ENCODE measurements around the gene PPP1R15A.
"Not testable (repeated sequence)": the region's sequence is repeated elsewhere in the genome, so short reads cannot be mapped to it uniquely, and the experiment has no call there.

The PPP1R15A gene

DNA sequence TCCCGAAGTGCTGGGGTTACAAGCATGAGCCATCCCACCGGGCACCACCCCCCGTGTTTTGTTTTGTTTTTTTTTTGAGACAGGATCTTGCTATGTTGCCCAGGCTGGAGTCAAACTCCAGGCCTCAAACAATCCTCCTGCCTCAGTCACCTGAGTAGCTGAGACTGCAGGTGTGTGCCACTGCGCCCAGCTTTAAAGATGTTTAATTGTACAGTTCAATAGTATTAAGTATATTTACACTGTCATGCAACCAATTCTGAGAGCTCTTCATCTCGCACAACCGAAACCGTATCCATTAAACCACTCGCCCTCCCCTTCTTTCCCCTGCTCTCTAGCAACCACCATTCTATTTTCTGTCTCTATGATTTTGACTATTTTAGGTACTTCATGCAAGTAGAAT, 43.5 kb downstream of the PPP1R15A start:
- DNase-seq, result no peak

DNA sequence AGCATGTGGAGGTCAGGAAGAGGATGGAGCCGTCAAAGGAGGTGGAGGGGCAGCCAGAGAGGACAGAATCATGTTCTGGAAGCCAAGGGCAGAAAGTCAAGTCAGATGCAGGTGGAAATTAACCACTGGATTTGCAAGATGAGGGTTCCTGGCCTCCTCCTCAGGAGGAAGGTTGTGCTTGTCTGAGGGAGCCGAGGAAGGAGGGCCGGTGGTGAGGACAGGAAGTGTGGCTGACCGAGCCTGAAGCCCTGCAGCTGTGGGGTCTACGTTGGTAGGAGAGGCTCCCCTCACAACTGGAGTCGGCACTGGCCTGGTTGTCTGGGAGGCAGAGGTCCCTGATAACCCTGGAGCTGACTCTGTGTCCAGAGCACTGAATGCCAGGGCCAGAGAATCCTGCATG, 45.9 kb downstream of the PPP1R15A start:
- DNase-seq, result no peak

DNA sequence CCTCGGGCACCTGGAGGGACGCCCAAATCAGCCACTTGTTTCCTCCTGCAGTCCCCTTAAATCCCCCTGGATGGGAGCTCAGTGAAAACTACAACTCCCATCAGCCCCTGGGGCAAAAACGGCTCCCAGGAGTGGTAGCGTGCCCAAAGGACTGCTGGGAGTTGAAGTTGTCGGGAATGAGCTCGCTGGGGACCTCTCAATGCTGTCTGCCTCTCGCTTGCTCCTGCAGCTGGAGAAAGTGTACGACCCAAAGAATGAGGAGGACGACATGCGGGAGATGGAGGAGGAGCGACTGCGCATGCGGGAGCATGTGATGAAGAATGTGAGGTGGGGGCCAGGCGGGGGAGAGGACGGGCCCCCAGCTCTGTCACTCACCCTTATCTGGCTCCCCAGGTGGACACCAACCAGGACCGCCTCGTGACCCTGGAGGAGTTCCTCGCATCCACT, 46.6 kb downstream of the PPP1R15A start:
- peak in 1 of 2 experiments; percentile 50 for DNase-seq

DNA sequence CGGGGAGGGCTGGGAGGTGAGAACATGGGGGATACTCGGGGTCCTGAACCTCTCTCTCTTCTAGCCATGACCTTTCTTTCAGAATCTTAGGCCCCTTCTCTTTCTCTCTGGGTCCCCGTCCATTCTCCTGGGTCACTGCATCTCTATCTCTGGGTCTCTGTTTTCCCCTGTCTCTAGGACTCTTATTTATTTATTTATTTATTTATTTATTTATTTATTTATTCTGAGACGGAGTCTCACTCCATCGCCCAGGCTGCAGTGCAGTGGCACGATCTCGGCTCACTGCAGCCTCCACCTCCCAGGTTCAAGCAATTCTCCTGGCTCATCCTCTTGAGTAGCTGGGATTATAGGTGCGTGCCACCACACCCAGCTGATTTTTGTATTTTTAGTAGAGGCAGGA, 47.0 kb downstream of the PPP1R15A start:
- not testable (repeated sequence) for DNase-seq

DNA sequence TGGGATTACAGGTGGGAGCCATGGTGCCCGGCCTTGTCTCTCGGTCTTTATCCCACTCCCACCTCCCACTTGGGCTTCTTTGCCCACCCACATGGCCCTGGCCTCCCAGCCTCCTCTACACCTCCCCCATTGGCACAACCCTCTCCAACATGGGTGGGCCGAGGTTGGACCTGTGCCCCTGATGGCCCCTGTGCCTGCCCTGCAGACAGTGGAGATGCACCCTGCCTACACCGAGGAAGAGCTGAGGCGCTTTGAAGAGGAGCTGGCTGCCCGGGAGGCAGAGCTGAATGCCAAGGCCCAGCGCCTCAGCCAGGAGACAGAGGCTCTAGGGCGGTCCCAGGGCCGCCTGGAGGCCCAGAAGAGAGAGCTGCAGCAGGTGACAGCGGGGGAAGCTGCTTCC, 48.7 kb downstream of the PPP1R15A start:
- DNase-seq, result no peak

DNA sequence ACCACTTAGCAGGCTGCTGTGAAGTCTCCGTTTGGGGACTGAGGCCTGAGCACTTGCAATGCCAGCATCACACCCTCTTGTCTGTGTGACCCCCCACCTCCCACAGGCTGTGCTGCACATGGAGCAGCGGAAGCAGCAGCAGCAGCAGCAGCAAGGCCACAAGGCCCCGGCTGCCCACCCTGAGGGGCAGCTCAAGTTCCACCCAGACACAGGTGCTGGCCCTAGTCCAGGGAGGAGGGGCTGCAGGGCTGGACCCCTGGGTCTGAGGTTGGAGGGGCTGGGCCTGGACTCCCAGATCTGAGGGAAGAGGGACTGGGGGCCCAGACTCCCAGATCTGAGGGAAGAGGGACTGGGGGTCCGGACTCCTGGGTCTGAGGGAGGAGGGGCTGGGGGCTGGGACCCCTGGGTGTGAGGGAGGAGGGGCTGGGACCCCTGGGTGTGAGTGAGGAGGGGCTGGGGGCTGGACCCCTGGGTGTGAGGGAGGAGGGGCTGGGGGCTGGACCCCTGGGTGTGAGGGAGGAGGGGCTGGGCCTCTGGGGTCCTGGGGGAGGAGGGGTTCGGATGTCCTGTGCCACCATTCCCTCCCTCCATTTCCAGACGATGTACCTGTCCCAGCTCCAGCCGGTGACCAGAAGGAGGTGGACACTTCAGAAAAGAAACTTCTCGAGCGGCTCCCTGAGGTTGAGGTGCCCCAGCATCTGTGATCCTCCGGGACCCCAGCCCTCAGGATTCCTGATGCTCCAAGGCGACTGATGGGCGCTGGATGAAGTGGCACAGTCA, 49.7 kb downstream of the PPP1R15A start:
- no peak for DNase-seq

DNA sequence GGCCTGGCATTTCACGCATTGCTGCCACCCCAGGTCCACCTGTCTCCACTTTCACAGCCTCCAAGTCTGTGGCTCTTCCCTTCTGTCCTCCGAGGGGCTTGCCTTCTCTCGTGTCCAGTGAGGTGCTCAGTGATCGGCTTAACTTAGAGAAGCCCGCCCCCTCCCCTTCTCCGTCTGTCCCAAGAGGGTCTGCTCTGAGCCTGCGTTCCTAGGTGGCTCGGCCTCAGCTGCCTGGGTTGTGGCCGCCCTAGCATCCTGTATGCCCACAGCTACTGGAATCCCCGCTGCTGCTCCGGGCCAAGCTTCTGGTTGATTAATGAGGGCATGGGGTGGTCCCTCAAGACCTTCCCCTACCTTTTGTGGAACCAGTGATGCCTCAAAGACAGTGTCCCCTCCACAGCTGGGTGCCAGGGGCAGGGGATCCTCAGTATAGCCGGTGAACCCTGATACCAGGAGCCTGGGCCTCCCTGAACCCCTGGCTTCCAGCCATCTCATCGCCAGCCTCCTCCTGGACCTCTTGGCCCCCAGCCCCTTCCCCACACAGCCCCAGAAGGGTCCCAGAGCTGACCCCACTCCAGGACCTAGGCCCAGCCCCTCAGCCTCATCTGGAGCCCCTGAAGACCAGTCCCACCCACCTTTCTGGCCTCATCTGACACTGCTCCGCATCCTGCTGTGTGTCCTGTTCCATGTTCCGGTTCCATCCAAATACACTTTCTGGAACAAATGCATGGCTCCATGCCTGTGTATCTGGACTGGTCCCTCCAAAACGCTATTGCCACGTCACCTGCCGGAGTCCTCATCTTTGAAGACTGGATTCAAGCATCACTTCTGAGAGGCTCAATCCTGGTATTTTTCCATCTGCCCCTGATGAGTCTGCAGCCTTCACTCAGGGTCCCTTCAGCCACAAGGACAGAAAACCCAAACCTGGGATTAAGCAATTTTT, 50.6 kb downstream of the PPP1R15A start:
- DNase-seq, result no peak

DNA sequence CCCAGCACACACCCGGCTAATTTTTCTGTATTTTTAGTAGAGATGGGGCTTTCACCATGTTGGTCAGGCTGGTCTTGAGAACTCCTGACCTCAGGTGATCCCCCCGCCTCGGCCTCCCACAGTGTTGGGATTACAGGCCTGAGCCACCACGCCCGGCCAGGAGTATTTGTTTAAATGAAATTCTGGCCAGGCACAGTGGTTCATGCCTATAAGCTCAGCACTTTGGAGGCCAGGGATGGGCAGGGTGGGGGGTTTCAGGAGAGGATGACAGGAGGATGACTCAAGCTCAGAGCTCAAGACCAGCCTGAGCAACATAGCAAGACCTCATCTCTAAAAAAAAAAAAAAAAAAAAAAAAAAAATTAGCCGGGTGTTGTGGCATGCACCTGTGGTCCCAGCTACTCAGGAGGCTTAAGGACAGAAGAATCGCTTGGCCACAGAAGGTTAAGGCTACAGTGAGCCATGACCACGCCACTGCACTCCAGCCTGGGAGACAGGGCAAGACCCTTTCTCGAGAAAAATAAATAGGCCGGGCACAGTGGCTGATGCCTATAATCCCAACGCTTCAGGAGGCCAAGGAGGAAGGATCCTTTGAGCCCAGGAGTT, 53.1 kb downstream of the PPP1R15A start:
- no peak for DNase-seq

All from NCI-H526 (cell line).